WTC11 (cell line): ENCODE results near the gene EIF4G3. TPM values are rescaled to one million over a fixed set of nuclear protein-coding genes. Genes with fewer than 3 reads are reported as not detected.

ENCODE experiments used
- ATAC-seq: fragments of 200-7000 bp; cut with Tn5 transposase; 2 replicates; pipeline ENCODE4 v1.10.0; 2021; ENCODE audit warnings: mild to moderate bottlenecking, moderate library complexity
- CTCF ChIA-PET: fragments of 300-600 bp; sonication (Branson Sonifier 250); formaldehyde crosslinking; loops from one replicate; lab custom pipeline; 2021; ENCODE audit warnings: antibody characterized with exemption; lab: Charles Lee
- POLR2A ChIA-PET: fragments of 350-600 bp; sonication (Branson Sonifier 250); formaldehyde crosslinking; loops from one replicate; lab custom pipeline; 2021; ENCODE audit warnings: antibody characterized with exemption; lab: Charles Lee
- DNase-seq: peaks from one replicate; pipeline ENCODE4 v3.0.0; 2021; ENCODE audit warnings: low spot score
- H3K27ac Mint-ChIP-seq: 2 replicates; pipeline ENCODE4 v1.8.0; 2021; ENCODE audit warnings: mixed read lengths
- H3K27me3 Mint-ChIP-seq: 2 replicates; pipeline ENCODE4 v1.8.0; 2021; ENCODE audit warnings: low read depth, mild to moderate bottlenecking, moderate library complexity, mixed read lengths
- H3K36me3 Mint-ChIP-seq: 2 replicates; pipeline ENCODE4 v1.8.0; 2021; ENCODE audit warnings: mixed read lengths
- H3K4me1 Mint-ChIP-seq: 2 replicates; pipeline ENCODE4 v1.8.0; 2022; ENCODE audit warnings: mixed read lengths
- H3K4me3 Mint-ChIP-seq: 2 replicates; pipeline ENCODE4 v1.8.0; 2021; ENCODE audit warnings: mild to moderate bottlenecking, moderate library complexity, mixed read lengths
- H3K9me3 Mint-ChIP-seq: 2 replicates; pipeline ENCODE4 v1.8.0; 2021; ENCODE audit warnings: mixed read lengths
- ELF4 ChIP-seq: sonication (generic); formaldehyde crosslinking; IDR thresholded peaks from 2 replicates; pipeline ENCODE4 v1.8.1; 2022; ENCODE audit warnings: low read depth, mild to moderate bottlenecking, moderate library complexity, missing genetic modification reagents
- EMX1 ChIP-seq: fragments of 250-450 bp; sonication (Bioruptor Pico); IDR thresholded peaks from 2 replicates; pipeline ENCODE4 v1.8.0; 2021; ENCODE audit warnings: mild to moderate bottlenecking
- ETV6 ChIP-seq: sonication (generic); formaldehyde crosslinking; IDR thresholded peaks from 2 replicates; pipeline ENCODE4 v1.8.1; 2022; ENCODE audit warnings: mild to moderate bottlenecking, missing genetic modification reagents
- FOXJ3 ChIP-seq: sonication (generic); formaldehyde crosslinking; IDR thresholded peaks from 2 replicates; pipeline ENCODE4 v1.9.0; 2021; ENCODE audit warnings: missing genetic modification reagents, mild to moderate bottlenecking, borderline replicate concordance
- FOXK1 ChIP-seq: sonication (generic); formaldehyde crosslinking; IDR thresholded peaks from 2 replicates; pipeline ENCODE4 v1.8.0; 2022; ENCODE audit warnings: mild to moderate bottlenecking, moderate library complexity, missing genetic modification reagents
- GRHL2 ChIP-seq: fragments of 250-450 bp; sonication (Bioruptor Pico); IDR thresholded peaks from 2 replicates; pipeline ENCODE4 v1.8.0; 2022; ENCODE audit warnings: mild to moderate bottlenecking, moderate library complexity; ENCODE audit not compliant: insufficient replicate concordance, severe bottlenecking
- MYBL2 ChIP-seq: sonication (generic); formaldehyde crosslinking; IDR thresholded peaks from 2 replicates; pipeline ENCODE4 v1.8.1; 2023; ENCODE audit warnings: mild to moderate bottlenecking, moderate library complexity, missing genetic modification reagents
- NFE2L1 ChIP-seq: sonication (generic); formaldehyde crosslinking; IDR thresholded peaks from 2 replicates; pipeline ENCODE4 v1.8.1; 2023; ENCODE audit warnings: missing genetic modification reagents
- NFYB ChIP-seq: sonication (generic); formaldehyde crosslinking; conservative IDR thresholded peaks from 2 replicates; pipeline ENCODE4 v1.8.0; 2022; ENCODE audit warnings: low read depth, missing genetic modification reagents
- NR1H2 ChIP-seq: sonication (generic); formaldehyde crosslinking; IDR thresholded peaks from 2 replicates; pipeline ENCODE4 v1.9.0; 2021; ENCODE audit warnings: mild to moderate bottlenecking, moderate library complexity, missing genetic modification reagents
- PRRX2 ChIP-seq: fragments of 250-450 bp; sonication (Bioruptor Pico); IDR thresholded peaks from 2 replicates; pipeline ENCODE4 v1.8.0; 2021; ENCODE audit warnings: mild to moderate bottlenecking
- SP1 ChIP-seq: sonication (generic); formaldehyde crosslinking; conservative IDR thresholded peaks from 2 replicates; pipeline ENCODE4 v1.8.1; 2022; ENCODE audit warnings: missing genetic modification reagents
- TP53 ChIP-seq: sonication (generic); formaldehyde crosslinking; IDR thresholded peaks from 2 replicates; pipeline ENCODE4 v1.8.1; 2023; ENCODE audit warnings: mild to moderate bottlenecking, missing genetic modification reagents
- ZNF263 ChIP-seq: sonication (generic); formaldehyde crosslinking; IDR thresholded peaks from 2 replicates; pipeline ENCODE4 v1.8.1; 2022; ENCODE audit warnings: low read depth, mild to moderate bottlenecking, moderate library complexity, missing genetic modification reagents
- total RNA-seq: library from RNA; stranded (reverse); gene quantifications from 3 replicates; pipeline ENCODE4 v1.2.3, GENCODE V29; 2021
- TF ChIP-seq, protein P1 (sequence below): sonication (generic); formaldehyde crosslinking; IDR thresholded peaks from 2 replicates; pipeline ENCODE4 v1.8.1; 2023; ENCODE audit warnings: mild to moderate bottlenecking, missing genetic modification reagents
- TF ChIP-seq, protein P2 (sequence below): fragments of 250-450 bp; sonication (Bioruptor Pico); IDR thresholded peaks from 2 replicates; pipeline ENCODE4 v2.1.2; 2022; ENCODE audit warnings: mild to moderate bottlenecking, moderate library complexity
- TF ChIP-seq, protein P3 (sequence below): sonication (generic); formaldehyde crosslinking; IDR thresholded peaks from 2 replicates; pipeline ENCODE4 v1.8.1; 2022; ENCODE audit warnings: mild to moderate bottlenecking, missing genetic modification reagents, moderate library complexity, borderline replicate concordance
- TF ChIP-seq, protein P4 (sequence below): fragments of 200-600 bp; IDR thresholded peaks from 2 replicates; pipeline ENCODE4 v1.8.0; 2022; ENCODE audit warnings: antibody characterized with exemption
- TF ChIP-seq, protein P5 (sequence below): sonication (generic); formaldehyde crosslinking; IDR thresholded peaks from 2 replicates; pipeline ENCODE4 v1.8.0; 2022; ENCODE audit warnings: mild to moderate bottlenecking, missing genetic modification reagents
- TF ChIP-seq, protein P6 (sequence below): sonication (generic); formaldehyde crosslinking; IDR thresholded peaks from 2 replicates; pipeline ENCODE4 v1.8.0; 2022; ENCODE audit warnings: mild to moderate bottlenecking, missing genetic modification reagents

Gene EIF4G3
- total RNA-seq, 1 experiment from 2014 or later: 77.7 TPM

DNA sequence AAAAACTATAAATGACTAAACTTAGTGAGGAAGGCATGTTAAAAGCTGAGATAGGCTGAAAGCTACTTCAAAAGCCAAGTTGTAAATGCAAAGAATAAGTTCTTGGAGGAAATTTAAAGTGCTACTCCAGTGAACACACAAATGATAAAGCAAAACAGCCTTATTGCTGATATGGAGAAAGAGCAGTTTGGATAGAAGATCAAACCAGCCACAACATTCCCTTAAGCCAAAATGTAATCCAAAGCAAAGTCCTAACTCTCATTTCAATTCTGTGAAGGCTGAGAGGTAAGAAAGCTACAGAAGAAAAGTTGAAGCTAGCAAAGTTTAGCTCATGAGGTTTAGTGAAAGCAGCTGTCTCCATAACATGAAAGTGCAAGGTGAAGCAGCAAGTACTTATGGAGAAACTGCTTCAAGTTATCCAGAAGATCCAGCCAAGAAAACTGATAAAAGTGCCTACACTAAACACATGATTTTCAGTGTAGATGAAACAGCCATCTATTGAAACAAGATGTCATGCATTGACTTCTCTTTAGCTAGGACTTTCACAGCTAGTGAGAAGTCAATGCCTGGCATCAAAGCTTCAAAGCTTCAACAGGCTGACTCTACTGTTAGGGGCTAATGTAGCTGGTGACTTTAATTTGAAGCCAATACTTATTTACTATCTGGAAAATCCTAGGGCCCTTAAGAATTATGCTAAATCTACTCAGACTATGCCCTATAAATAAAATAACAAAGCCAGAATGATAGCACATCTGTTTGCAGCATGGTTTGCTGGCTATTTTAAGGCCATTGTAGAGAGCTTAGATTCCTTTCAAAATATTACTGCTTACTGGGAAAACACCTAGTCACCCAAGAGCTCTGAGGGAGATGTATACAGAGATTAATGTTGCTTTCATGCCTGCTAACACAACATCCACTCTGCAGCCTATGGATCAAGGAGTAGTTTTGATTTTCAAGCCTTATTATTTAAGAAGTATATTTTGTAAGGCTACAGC lies 188.6 kb downstream of the EIF4G3 start (continued):
- TF ChIP-seq, protein P1, sequence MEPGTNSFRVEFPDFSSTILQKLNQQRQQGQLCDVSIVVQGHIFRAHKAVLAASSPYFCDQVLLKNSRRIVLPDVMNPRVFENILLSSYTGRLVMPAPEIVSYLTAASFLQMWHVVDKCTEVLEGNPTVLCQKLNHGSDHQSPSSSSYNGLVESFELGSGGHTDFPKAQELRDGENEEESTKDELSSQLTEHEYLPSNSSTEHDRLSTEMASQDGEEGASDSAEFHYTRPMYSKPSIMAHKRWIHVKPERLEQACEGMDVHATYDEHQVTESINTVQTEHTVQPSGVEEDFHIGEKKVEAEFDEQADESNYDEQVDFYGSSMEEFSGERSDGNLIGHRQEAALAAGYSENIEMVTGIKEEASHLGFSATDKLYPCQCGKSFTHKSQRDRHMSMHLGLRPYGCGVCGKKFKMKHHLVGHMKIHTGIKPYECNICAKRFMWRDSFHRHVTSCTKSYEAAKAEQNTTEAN (CRISPR knock-in tag): no peak
- TF ChIP-seq NR1H2 (no peak), FOXJ3 (no peak), ZNF263 (no peak)
- TF ChIP-seq, protein P2, sequence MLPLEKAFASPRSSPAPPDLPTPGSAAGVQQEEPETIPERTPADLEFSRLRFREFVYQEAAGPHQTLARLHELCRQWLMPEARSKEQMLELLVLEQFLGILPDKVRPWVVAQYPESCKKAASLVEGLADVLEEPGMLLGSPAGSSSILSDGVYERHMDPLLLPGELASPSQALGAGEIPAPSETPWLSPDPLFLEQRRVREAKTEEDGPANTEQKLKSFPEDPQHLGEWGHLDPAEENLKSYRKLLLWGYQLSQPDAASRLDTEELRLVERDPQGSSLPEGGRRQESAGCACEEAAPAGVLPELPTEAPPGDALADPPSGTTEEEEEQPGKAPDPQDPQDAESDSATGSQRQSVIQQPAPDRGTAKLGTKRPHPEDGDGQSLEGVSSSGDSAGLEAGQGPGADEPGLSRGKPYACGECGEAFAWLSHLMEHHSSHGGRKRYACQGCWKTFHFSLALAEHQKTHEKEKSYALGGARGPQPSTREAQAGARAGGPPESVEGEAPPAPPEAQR (CRISPR knock-in tag): no peak
- TF ChIP-seq, protein P3, sequence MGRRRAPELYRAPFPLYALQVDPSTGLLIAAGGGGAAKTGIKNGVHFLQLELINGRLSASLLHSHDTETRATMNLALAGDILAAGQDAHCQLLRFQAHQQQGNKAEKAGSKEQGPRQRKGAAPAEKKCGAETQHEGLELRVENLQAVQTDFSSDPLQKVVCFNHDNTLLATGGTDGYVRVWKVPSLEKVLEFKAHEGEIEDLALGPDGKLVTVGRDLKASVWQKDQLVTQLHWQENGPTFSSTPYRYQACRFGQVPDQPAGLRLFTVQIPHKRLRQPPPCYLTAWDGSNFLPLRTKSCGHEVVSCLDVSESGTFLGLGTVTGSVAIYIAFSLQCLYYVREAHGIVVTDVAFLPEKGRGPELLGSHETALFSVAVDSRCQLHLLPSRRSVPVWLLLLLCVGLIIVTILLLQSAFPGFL (CRISPR knock-in tag): no peak
- TF ChIP-seq, all 79 proteins: peak for 0

DNA sequence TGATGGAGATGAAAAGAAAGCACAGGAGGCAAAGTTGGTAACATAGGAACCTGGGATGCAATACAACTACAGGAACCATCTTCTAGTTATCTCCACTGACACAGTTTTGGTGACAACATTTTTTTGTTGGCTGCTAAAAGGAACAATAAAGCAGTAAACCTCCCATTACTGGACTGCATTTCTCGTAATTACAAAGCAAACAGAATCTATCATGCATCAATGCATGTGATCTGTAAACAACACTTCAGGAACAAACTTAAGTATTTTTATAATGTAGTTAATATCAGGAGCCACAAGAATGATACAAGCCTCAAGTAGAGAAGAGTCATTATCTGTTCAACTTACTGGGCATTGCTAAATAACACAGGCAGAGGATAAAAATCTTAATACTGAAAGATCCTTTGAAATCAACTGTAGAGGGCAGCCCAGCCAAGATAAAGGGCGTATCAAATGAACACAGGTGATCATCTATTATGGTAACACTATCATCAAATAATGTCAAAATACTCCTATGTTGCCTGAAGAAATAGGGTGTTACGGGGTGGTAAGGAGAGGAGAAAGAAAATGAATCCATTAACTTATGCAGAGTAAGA lies 193.3 kb downstream of the EIF4G3 start:
- Mint-ChIP-seq H3K36me3 (peaks cover 3% of the 10 kb centered on the region), H3K9me3 (no peaks in the 10 kb centered on the region), H3K4me3 (no peak overlapping the region), H3K27me3 (no peaks in the 10 kb centered on the region), H3K27ac (no peak overlapping the region), H3K4me1 (no peaks in the 10 kb centered on the region)
- no peak for TF ChIP-seq TP53 (CRISPR knock-in tag)
- no peak for TF ChIP-seq PRRX2
- CTCF ChIA-PET: interaction anchor here (2.3 kb wide), 1 partner anchor 211 kb away, joined by 14 read pairs; no protein-coding TSS in a partner anchor
- DNase-seq (no peak), ATAC-seq (no peak)
- POLR2A ChIA-PET: no interaction called here

DNA sequence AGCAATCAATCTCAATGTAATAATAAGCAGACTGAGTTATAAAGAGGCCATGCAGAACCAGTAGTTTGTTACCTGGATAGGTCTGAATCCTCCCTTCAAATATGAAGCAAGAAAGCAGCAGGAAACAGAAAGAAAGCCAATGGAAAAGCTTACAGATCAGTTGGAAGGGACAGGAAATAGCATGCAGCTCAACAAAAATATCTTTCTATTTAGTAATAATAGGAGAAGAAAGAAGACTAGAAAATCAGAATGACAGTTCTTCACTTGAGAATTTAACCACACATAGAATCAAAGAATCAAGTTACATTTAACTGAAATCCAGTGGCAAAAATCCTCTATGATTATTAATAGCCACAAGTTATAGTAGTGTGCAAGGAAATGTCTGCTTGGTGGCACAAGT lies 194.4 kb downstream of the EIF4G3 start:
- H3K27me3 Mint-ChIP-seq: no peaks in the 10 kb centered on the region
- ChIA-PET POLR2A (no interaction called here), CTCF (interaction anchor here (2.3 kb wide), 1 partner anchor 213 kb away, joined by 14 read pairs; no protein-coding TSS in a partner anchor)
- H3K36me3 Mint-ChIP-seq: peaks cover 3% of the 10 kb centered on the region
- ATAC-seq (no peak), DNase-seq (no peak)
- no peaks in the 10 kb centered on the region for H3K4me1 Mint-ChIP-seq
- no peak overlapping the region for H3K4me3 Mint-ChIP-seq
- no peaks in the 10 kb centered on the region for H3K9me3 Mint-ChIP-seq
- TF ChIP-seq MYBL2 (CRISPR knock-in tag) (no peak), NFYB (CRISPR knock-in tag) (no peak), FOXK1 (CRISPR knock-in tag) (no peak)
- TF ChIP-seq, protein P4, sequence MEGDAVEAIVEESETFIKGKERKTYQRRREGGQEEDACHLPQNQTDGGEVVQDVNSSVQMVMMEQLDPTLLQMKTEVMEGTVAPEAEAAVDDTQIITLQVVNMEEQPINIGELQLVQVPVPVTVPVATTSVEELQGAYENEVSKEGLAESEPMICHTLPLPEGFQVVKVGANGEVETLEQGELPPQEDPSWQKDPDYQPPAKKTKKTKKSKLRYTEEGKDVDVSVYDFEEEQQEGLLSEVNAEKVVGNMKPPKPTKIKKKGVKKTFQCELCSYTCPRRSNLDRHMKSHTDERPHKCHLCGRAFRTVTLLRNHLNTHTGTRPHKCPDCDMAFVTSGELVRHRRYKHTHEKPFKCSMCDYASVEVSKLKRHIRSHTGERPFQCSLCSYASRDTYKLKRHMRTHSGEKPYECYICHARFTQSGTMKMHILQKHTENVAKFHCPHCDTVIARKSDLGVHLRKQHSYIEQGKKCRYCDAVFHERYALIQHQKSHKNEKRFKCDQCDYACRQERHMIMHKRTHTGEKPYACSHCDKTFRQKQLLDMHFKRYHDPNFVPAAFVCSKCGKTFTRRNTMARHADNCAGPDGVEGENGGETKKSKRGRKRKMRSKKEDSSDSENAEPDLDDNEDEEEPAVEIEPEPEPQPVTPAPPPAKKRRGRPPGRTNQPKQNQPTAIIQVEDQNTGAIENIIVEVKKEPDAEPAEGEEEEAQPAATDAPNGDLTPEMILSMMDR: no peak
- H3K27ac Mint-ChIP-seq: no peak overlapping the region

DNA sequence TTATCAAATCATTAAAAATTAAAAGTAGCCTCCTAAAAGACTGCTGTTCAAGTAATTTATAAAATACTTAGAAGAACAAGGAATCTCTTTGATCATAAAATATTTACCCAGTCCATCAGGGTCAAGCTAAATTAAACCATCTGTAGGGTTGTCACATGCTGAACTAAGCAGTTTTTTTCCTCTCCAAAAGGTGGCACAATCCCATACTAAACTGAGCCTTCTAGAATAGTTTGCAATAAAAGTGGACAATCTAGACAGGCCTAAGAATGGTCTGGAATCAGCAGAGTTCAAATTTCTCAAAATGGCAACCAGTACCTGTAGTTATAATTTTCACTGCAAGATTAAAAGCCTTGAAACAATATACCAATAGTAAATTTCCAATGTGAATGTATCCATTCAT lies 194.8 kb downstream of the EIF4G3 start:
- H3K4me3 Mint-ChIP-seq: no peak overlapping the region
- POLR2A ChIA-PET: no interaction called here
- DNase-seq (no peak), ATAC-seq (no peak)
- CTCF ChIA-PET: interaction anchor here (2.3 kb wide), 1 partner anchor 213 kb away, joined by 14 read pairs; no protein-coding TSS in a partner anchor
- no peaks in the 10 kb centered on the region for H3K9me3 Mint-ChIP-seq
- H3K27me3 Mint-ChIP-seq: no peaks in the 10 kb centered on the region
- no peaks in the 10 kb centered on the region for H3K4me1 Mint-ChIP-seq
- H3K27ac Mint-ChIP-seq: no peak overlapping the region
- H3K36me3 Mint-ChIP-seq: peaks cover 3% of the 10 kb centered on the region
- TF ChIP-seq, protein P5, sequence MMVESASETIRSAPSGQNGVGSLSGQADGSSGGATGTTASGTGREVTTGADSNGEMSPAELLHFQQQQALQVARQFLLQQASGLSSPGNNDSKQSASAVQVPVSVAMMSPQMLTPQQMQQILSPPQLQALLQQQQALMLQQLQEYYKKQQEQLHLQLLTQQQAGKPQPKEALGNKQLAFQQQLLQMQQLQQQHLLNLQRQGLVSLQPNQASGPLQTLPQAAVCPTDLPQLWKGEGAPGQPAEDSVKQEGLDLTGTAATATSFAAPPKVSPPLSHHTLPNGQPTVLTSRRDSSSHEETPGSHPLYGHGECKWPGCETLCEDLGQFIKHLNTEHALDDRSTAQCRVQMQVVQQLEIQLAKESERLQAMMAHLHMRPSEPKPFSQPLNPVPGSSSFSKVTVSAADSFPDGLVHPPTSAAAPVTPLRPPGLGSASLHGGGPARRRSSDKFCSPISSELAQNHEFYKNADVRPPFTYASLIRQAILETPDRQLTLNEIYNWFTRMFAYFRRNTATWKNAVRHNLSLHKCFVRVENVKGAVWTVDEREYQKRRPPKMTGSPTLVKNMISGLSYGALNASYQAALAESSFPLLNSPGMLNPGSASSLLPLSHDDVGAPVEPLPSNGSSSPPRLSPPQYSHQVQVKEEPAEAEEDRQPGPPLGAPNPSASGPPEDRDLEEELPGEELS (CRISPR knock-in tag): no peak
- no peak for TF ChIP-seq NFE2L1 (CRISPR knock-in tag)
- TF ChIP-seq GRHL2 (CRISPR knock-in tag): no peak
- TF ChIP-seq, protein P6, sequence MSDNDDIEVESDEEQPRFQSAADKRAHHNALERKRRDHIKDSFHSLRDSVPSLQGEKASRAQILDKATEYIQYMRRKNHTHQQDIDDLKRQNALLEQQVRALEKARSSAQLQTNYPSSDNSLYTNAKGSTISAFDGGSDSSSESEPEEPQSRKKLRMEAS (CRISPR knock-in tag): no peak
- no peak for TF ChIP-seq ELF4
- no peak for TF ChIP-seq MYBL2 (CRISPR knock-in tag)
- TF ChIP-seq ETV6 (CRISPR knock-in tag): no peak
- TF ChIP-seq TP53 (CRISPR knock-in tag): no peak
- TF ChIP-seq EMX1 (CRISPR knock-in tag): no peak
- no peak for TF ChIP-seq SP1 (CRISPR knock-in tag)
